GM12865 (cell line): ENCODE data around the gene ANO1.

Experiments
- DNase-seq: peaks from one replicate; pipeline ENCODE4 v3.0.0; 2010; ENCODE audit warnings: low read depth
- H3K4me3 ChIP-seq: 2 replicates; pipeline ENCODE4 v1.5.1; 2011; ENCODE audit warnings: mild to moderate bottlenecking, low read depth, low read length, control low read depth
- TF ChIP-seq, protein P1 (sequence below): IDR thresholded peaks from 2 replicates; pipeline ENCODE4 v1.5.1; 2011; ENCODE audit warnings: low read length, control low read depth, low read depth, inconsistent platforms; ENCODE audit not compliant: insufficient read depth; ENCODE audit errors: missing control alignments

The ANO1 gene

DNA sequence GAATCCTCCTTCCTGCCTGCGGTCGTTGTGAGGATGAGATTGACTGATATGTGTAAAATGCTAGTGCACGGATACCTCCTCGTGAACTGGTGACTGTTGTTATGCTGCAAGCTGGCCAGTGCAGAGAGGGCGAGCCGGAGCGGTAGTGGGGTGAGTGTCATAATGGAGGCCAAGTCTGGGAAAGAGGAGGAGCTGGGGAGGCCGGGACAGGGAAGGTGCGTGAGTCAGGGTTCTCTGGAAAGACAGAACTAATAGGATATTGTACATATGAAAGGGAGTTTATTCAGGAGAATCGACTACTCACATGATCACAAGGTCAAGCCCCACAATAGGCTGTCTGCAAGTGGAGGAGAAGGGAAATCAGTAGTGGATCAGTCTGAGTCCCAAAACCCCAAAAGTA lies 68.2 kb downstream of the ANO1 start:
- TF ChIP-seq, protein P1, sequence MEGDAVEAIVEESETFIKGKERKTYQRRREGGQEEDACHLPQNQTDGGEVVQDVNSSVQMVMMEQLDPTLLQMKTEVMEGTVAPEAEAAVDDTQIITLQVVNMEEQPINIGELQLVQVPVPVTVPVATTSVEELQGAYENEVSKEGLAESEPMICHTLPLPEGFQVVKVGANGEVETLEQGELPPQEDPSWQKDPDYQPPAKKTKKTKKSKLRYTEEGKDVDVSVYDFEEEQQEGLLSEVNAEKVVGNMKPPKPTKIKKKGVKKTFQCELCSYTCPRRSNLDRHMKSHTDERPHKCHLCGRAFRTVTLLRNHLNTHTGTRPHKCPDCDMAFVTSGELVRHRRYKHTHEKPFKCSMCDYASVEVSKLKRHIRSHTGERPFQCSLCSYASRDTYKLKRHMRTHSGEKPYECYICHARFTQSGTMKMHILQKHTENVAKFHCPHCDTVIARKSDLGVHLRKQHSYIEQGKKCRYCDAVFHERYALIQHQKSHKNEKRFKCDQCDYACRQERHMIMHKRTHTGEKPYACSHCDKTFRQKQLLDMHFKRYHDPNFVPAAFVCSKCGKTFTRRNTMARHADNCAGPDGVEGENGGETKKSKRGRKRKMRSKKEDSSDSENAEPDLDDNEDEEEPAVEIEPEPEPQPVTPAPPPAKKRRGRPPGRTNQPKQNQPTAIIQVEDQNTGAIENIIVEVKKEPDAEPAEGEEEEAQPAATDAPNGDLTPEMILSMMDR, result no peak
- H3K4me3 ChIP-seq, result no peak overlapping the region
- no peak for DNase-seq

DNA sequence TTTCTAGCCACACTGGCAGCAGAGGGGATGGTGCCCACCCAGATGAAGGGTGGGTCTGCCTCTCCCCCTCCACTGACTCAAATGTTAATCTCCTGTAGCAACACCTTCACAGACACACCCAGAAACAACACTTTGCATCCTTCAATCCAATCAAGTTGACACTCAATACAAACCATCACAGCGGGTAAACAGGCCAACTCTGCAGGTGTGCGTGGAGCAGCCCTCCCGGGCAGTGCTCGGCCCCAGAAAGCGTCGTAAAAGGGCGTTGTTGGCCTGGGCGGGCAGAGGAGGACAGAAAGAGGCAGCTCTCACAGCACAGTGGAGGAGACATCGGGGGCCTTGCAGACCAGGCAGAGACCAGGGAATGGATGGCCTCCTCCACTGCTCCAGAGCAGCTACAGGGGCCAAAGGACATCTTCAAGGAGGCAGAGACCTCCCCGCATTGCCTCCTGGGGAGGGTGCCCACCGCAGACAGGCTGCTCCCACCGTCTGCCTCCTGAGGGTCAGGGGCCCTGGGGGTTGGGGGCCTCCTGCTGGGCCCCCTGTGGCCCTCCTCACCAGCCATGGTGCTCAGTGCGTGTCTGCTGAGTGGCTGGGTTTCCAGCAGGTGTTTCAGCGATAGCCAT lies 68.9 kb downstream of the ANO1 start:
- TF ChIP-seq, protein P1, result no peak
- no peak for DNase-seq
- no peak overlapping the region for H3K4me3 ChIP-seq

DNA sequence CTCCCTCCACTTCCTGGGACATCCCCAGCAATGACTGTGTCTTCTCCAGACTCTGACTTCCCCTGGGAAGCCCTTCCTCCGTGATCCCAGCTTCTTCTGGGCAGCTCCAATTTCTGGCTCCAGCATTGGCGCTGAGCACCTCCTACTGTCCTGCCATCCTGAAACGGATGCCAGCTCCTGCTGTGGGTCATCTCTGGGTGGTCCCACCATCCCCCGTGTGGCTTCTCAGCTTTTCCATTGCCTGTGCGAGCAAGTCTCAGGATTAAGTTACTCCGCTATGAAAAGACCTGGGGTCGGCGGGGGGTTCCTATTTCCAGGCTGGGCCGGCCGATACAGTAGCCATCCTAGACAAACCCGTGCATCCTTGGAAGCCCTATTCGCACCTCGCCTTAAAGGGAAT lies 69.6 kb downstream of the ANO1 start:
- TF ChIP-seq, protein P1, result no peak
- DNase-seq, result no peak
- no peak overlapping the region for H3K4me3 ChIP-seq

DNA sequence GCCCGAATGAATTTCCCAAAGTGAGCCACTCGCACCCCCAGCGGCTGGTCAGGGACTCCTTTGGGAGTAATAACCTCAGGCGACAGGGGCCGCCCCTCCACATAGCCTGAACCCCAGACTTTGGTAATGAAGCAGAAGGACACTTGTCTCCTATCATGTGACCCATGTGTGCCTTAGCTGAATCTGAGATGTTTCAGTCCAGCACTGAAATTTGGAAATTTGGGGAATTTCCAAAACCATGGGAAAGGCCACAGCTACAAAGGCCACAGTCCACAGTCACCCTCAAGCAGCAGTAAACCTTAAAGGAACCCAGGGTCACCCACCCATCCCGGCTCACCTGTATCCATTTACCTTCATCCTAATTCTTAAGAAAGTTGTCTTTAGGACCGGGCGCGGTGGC lies 73.6 kb downstream of the ANO1 start:
- no peak overlapping the region for H3K4me3 ChIP-seq
- TF ChIP-seq, protein P1, result no peak
- DNase-seq, result no peak

DNA sequence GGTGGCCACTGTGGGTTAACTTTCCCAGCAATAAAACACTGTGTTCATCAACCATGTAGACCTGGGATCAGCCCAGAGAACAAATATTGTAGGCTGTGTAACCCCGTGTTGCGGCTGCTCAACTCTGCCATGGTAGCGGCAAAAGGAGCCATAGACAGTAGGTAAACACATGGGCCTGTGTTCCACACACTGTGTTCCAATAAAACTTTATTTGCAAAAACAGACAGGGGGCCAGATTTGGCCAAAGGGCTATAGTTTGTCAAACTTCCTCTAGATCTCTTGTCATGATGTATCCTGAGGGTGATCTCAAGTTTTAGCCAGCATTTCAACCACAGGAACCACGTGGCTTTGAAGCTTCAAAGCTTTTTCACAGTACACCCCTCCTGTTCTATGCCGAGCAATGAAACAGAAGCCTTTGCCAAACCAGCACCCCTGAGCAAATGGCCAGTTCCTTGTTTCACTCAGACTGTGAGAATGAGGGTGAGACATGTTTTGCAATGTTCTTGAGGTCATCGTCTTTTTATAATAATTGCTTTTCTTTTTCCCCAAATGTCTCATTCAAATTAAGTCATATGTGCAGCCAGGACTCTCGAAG lies 75.1 kb downstream of the ANO1 start:
- no peak overlapping the region for H3K4me3 ChIP-seq
- TF ChIP-seq, protein P1, result no peak
- peak; percentile 8 for DNase-seq

DNA sequence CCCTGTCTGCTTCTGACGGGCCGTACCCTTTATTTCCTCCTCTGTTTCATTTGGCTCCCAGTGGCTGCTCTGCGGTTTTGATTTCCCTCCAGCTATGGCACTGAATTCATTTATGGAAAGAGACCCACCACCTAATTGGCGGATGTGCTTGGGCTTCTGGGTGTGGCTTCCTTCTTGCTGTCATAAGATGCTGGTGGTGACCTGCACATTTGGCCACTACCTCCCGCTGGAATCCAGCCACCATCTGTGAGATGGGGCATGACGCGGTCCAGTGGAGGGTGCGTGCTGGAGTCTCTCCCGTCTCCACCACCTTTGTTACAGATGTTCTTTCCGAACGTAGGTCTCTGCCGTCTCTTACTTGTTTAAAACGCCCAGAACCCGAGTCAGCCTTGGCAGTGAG lies 77.3 kb downstream of the ANO1 start:
- TF ChIP-seq, protein P1, result no peak
- H3K4me3 ChIP-seq, result no peak overlapping the region
- no peak for DNase-seq
